ENCODE results near the gene VAV1.
A peak's percentile ranks its signal among the peaks of the same experiment; 100 is the strongest.
"Not testable (repeated sequence)": the region's sequence is repeated elsewhere in the genome, so short reads cannot be mapped to it uniquely, and the experiment has no call there.

The VAV1 gene

GRCh38 chr19:6754653-6755463 is 17.6 kb upstream of the VAV1 start:
- Histone ChIP-seq H3K36me3 (ENCODE audit: control insufficient read depth, insufficient read depth, low read length) (peaks cover 10% of the 10 kb centered on the region), H3K27me3 (ENCODE audit: control insufficient read depth, insufficient read depth, low read length) (no peaks in the 10 kb centered on the region), H3K4me1 (ENCODE audit: control insufficient read depth, insufficient read depth, low read length) (no peaks in the 10 kb centered on the region), H3K4me3 (ENCODE audit: low read length) (no peak overlapping the region), H3K27ac (ENCODE audit: low read depth, low read length) (no peak overlapping the region), H3K9ac (ENCODE audit: low read length) (no peak overlapping the region)

GRCh38 chr19:6760606-6761005 is 11.9 kb upstream of the VAV1 start:
- peaks cover 3% of the 10 kb centered on the region for H3K36me3 ChIP-seq (ENCODE audit: control insufficient read depth, insufficient read depth, low read length)
- no peak overlapping the region for H3K4me3 ChIP-seq (ENCODE audit: low read length)
- no peak overlapping the region for H3K9ac ChIP-seq (ENCODE audit: low read length)
- no peaks in the 10 kb centered on the region for H3K27me3 ChIP-seq (ENCODE audit: control insufficient read depth, insufficient read depth, low read length)
- no peaks in the 10 kb centered on the region for H3K4me1 ChIP-seq (ENCODE audit: control insufficient read depth, insufficient read depth, low read length)
- H3K27ac ChIP-seq (ENCODE audit: low read depth, low read length): no peak overlapping the region

- Histone ChIP-seq H3K27me3 (ENCODE audit: control insufficient read depth, insufficient read depth, low read length) (no peaks in the 10 kb centered on the region), H3K36me3 (ENCODE audit: control insufficient read depth, insufficient read depth, low read length) (peaks cover 3% of the 10 kb centered on the region), H3K4me1 (ENCODE audit: control insufficient read depth, insufficient read depth, low read length) (no peaks in the 10 kb centered on the region), H3K4me3 (ENCODE audit: low read length) (no peak overlapping the region), H3K9ac (ENCODE audit: low read length) (no peak overlapping the region), H3K27ac (ENCODE audit: low read depth, low read length) (no peak overlapping the region)
These were observed 11.3 kb upstream of the VAV1 start for GRCh38 chr19:6761053-6761676.

- not testable (repeated sequence) for H3K4me3 ChIP-seq (ENCODE audit: low read length); H3K4me1 ChIP-seq (ENCODE audit: control insufficient read depth, insufficient read depth, low read length); H3K36me3 ChIP-seq (ENCODE audit: control insufficient read depth, insufficient read depth, low read length); H3K27me3 ChIP-seq (ENCODE audit: control insufficient read depth, insufficient read depth, low read length); H3K27ac ChIP-seq (ENCODE audit: low read depth, low read length); H3K9ac ChIP-seq (ENCODE audit: low read length)
These were observed 10.2 kb upstream of the VAV1 start for GRCh38 chr19:6762253-6762797.

- H3K4me3 ChIP-seq (ENCODE audit: low read length): peak overlapping the region; percentile 63
- H3K36me3 ChIP-seq (ENCODE audit: control insufficient read depth, insufficient read depth, low read length): no peaks in the 10 kb centered on the region
- peaks cover 3% of the 10 kb centered on the region for H3K4me1 ChIP-seq (ENCODE audit: control insufficient read depth, insufficient read depth, low read length)
- peak overlapping the region; percentile 10 for H3K9ac ChIP-seq (ENCODE audit: low read length)
- peaks cover 6% of the 10 kb centered on the region for H3K27me3 ChIP-seq (ENCODE audit: control insufficient read depth, insufficient read depth, low read length)
- no peak overlapping the region for H3K27ac ChIP-seq (ENCODE audit: low read depth, low read length)
These were observed 6.7 kb upstream of the VAV1 start for GRCh38 chr19:6765738-6766356.

GRCh38 chr19:6766357-6767080 is 6.0 kb upstream of the VAV1 start:
- H3K9ac ChIP-seq (ENCODE audit: low read length): peak overlapping the region; percentile 62

GRCh38 chr19:6767081-6767356 is 5.5 kb upstream of the VAV1 start:
- Histone ChIP-seq H3K27ac (ENCODE audit: low read depth, low read length) (no peak overlapping the region), H3K4me3 (ENCODE audit: low read length) (peak overlapping the region; percentile 63), H3K9ac (ENCODE audit: low read length) (peak overlapping the region; percentile 62), H3K27me3 (ENCODE audit: control insufficient read depth, insufficient read depth, low read length) (peaks cover 6% of the 10 kb centered on the region), H3K36me3 (ENCODE audit: control insufficient read depth, insufficient read depth, low read length) (no peaks in the 10 kb centered on the region), H3K4me1 (ENCODE audit: control insufficient read depth, insufficient read depth, low read length) (peaks cover 3% of the 10 kb centered on the region)

More at GRCh38 chr19:6766357-6767080, 6.0 kb upstream of the VAV1 start:
- H3K4me3 ChIP-seq (ENCODE audit: low read length): peak overlapping the region; percentile 63
- H3K4me1 ChIP-seq (ENCODE audit: control insufficient read depth, insufficient read depth, low read length): peaks cover 3% of the 10 kb centered on the region
- H3K27ac ChIP-seq (ENCODE audit: low read depth, low read length): no peak overlapping the region
- H3K36me3 ChIP-seq (ENCODE audit: control insufficient read depth, insufficient read depth, low read length): no peaks in the 10 kb centered on the region
- peaks cover 6% of the 10 kb centered on the region for H3K27me3 ChIP-seq (ENCODE audit: control insufficient read depth, insufficient read depth, low read length)

GRCh38 chr19:6767357-6768235 is 4.9 kb upstream of the VAV1 start, which contains the start of gene SH2D3A:
Gene SH2D3A, minus strand, starts transcription at chr19:6767435. Its CDS starts 3,687 bp downstream, at chr19:6763748.
- Histone ChIP-seq H3K36me3 (ENCODE audit: control insufficient read depth, insufficient read depth, low read length) (no peaks in the 10 kb centered on the region), H3K4me3 (ENCODE audit: low read length) (peak within 1 kb of the TSS; percentile 63), H3K27me3 (ENCODE audit: control insufficient read depth, insufficient read depth, low read length) (peaks cover 6% of the 10 kb centered on the region), H3K9ac (ENCODE audit: low read length) (peak within 1 kb of the TSS; percentile 62), H3K4me1 (ENCODE audit: control insufficient read depth, insufficient read depth, low read length) (peaks cover 3% of the 10 kb centered on the region), H3K27ac (ENCODE audit: low read depth, low read length) (no peak within 1 kb of the TSS)

GRCh38 chr19:6768236-6768785 is 4.2 kb upstream of the VAV1 start:
- Histone ChIP-seq H3K9ac (ENCODE audit: low read length) (no peak overlapping the region), H3K36me3 (ENCODE audit: control insufficient read depth, insufficient read depth, low read length) (no peaks in the 10 kb centered on the region), H3K27me3 (ENCODE audit: control insufficient read depth, insufficient read depth, low read length) (peaks cover 6% of the 10 kb centered on the region), H3K4me1 (ENCODE audit: control insufficient read depth, insufficient read depth, low read length) (peaks cover 3% of the 10 kb centered on the region), H3K4me3 (ENCODE audit: low read length) (no peak overlapping the region), H3K27ac (ENCODE audit: low read depth, low read length) (no peak overlapping the region)

- Histone ChIP-seq H3K4me1 (ENCODE audit: control insufficient read depth, insufficient read depth, low read length) (peaks cover 3% of the 10 kb centered on the region), H3K36me3 (ENCODE audit: control insufficient read depth, insufficient read depth, low read length) (no peaks in the 10 kb centered on the region), H3K4me3 (ENCODE audit: low read length) (no peak overlapping the region), H3K27ac (ENCODE audit: low read depth, low read length) (no peak overlapping the region), H3K27me3 (ENCODE audit: control insufficient read depth, insufficient read depth, low read length) (peaks cover 6% of the 10 kb centered on the region), H3K9ac (ENCODE audit: low read length) (no peak overlapping the region)
These were observed 3.4 kb upstream of the VAV1 start for GRCh38 chr19:6769006-6769619.

- H3K4me3 ChIP-seq (ENCODE audit: low read length); H3K9ac ChIP-seq (ENCODE audit: low read length); H3K27me3 ChIP-seq (ENCODE audit: control insufficient read depth, insufficient read depth, low read length); H3K36me3 ChIP-seq (ENCODE audit: control insufficient read depth, insufficient read depth, low read length); H3K4me1 ChIP-seq (ENCODE audit: control insufficient read depth, insufficient read depth, low read length); H3K27ac ChIP-seq (ENCODE audit: low read depth, low read length): not testable (repeated sequence)
These were observed 870 bp upstream of the VAV1 start for GRCh38 chr19:6771648-6772027.
